ENCODE data around the gene EXOC3L4. TPM values are rescaled to one million over a fixed set of nuclear protein-coding genes. Genes with fewer than 3 reads are reported as not detected.

Gene EXOC3L4
- total RNA-seq, 1 experiment from 2014 or later: 6.3 TPM

DNA sequence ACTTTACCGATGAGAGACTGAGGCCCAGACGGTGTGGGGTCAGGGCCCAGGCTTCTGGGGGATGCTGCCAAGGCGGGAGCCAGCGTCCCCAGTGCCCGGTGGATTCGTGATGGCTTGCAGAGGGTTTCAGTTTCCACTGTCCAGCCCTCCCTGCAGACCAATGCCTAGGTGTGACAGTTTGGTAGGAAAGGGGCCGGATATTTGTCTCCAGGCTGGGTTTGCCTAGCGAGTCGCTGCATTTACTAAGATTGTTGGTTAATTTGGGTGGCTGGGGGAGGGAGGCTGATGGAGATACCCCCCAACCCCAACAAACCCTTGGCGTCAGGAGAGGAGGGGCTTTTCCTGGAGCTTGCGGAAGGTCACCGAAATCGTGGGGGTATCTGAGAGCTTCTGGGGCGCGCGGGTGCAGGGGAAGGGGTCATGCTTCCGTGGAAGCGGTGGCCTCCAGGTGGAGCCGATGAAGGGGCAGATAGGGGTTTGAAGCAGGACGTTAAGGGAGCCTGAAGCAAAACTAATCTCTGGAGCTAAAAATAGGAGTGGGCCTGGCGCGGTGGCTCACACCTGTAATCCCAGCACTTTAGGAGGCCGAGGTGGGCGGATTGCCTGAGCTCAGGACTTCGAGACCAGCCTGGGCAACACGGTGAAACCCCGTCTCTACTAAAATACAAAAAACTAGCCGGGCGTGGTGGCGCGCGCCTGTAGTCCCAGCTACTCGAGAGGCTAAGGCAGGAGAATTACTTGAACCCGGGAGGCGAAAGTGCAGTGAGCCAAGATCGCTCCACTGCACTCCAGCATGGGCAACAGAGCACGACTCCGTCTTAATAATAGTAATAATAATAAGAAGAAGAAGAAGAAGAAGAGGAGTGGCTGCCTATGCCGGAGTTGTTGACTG, 36.1 kb upstream of the EXOC3L4 start:
- Histone ChIP-seq H3K4me3 (ENCODE audit: low read depth, low read length) (peak overlapping the region; percentile 93), H3K36me3 (ENCODE audit: control insufficient read depth, insufficient read depth, low read length) (0 out of 2 replicates have a peak, but pooled peaks cover 2% of the 10 kb centered on the region), H3K9me3 (no peaks in the 10 kb centered on the region), H3K4me1 (peaks cover 17% of the 10 kb centered on the region; the same call in 1 of the 2 replicates), H3K27me3 (replicated peaks; ENCODE audit: control insufficient read depth, insufficient read depth, low read length) (no peaks in the 10 kb centered on the region)
- H3K9me3 Mint-ChIP-seq (ENCODE audit: unreplicated experiment): no peaks in the 10 kb centered on the region
- H3K27ac Mint-ChIP-seq (ENCODE audit: unreplicated experiment): peak overlapping the region; percentile 65
- CTCF ChIA-PET: no interaction called here
- TSS peak; percentile 50 for BruUV-seq (replicated peaks)
- peak in 1 of 2 experiments; percentile 16 for TF ChIP-seq CTCF (IDR thresholded peaks at IDR 0.05; ENCODE audit: insufficient read depth in 1 of 2, low read depth in 1 of 2, low read length in 1 of 2, severe bottlenecking in 1 of 2, unreplicated experiment in 1 of 2)
- POLR2A ChIA-PET: no interaction called here
- peaks cover 13% of the 10 kb centered on the region for H3K36me3 Mint-ChIP-seq (ENCODE audit: insufficient read depth, unreplicated experiment)
- H3K27me3 Mint-ChIP-seq (ENCODE audit: insufficient read depth, unreplicated experiment): no peaks in the 10 kb centered on the region
- intact Hi-C loops (cut with micrococcal nuclease; ENCODE audit: unreplicated experiment): loop anchor here (5.0 kb wide), 1 partner anchor 741 kb away; the partner anchor contains the start of gene ZNF839
- H3K4me1 Mint-ChIP-seq (ENCODE audit: low read depth, unreplicated experiment): no peaks in the 10 kb centered on the region
- no peak for DNase-seq
- H3K4me3 Mint-ChIP-seq (ENCODE audit: unreplicated experiment): peak overlapping the region; percentile 74

GRCh38 chr14:103059556-103059955, 35.0 kb upstream of the EXOC3L4 start:
- H3K27ac Mint-ChIP-seq (ENCODE audit: unreplicated experiment): no peak overlapping the region
- CTCF ChIA-PET: no interaction called here
- no peaks in the 10 kb centered on the region for H3K27me3 Mint-ChIP-seq (ENCODE audit: insufficient read depth, unreplicated experiment)
- peaks cover 13% of the 10 kb centered on the region for H3K36me3 Mint-ChIP-seq (ENCODE audit: insufficient read depth, unreplicated experiment)
- no peaks in the 10 kb centered on the region for H3K9me3 ChIP-seq
- H3K4me3 Mint-ChIP-seq (ENCODE audit: unreplicated experiment): no peak overlapping the region
- no peak for TF ChIP-seq CTCF (IDR thresholded peaks at IDR 0.05; ENCODE audit: insufficient read depth in 1 of 2, low read depth in 1 of 2, low read length in 1 of 2, severe bottlenecking in 1 of 2, unreplicated experiment in 1 of 2)
- intact Hi-C loops (cut with micrococcal nuclease; ENCODE audit: unreplicated experiment): loop anchor here (5.0 kb wide), 1 partner anchor 742 kb away; the partner anchor contains the start of gene ZNF839
- H3K4me3 ChIP-seq (ENCODE audit: low read depth, low read length): no peak overlapping the region
- no peak for DNase-seq
- no TSS peak for BruUV-seq (replicated peaks)
- H3K27me3 ChIP-seq (replicated peaks; ENCODE audit: control insufficient read depth, insufficient read depth, low read length): no peaks in the 10 kb centered on the region
- no peaks in the 10 kb centered on the region for H3K4me1 Mint-ChIP-seq (ENCODE audit: low read depth, unreplicated experiment)
- H3K9me3 Mint-ChIP-seq (ENCODE audit: unreplicated experiment): no peaks in the 10 kb centered on the region
- 0 out of 2 replicates have a peak, but pooled peaks cover 2% of the 10 kb centered on the region for H3K36me3 ChIP-seq (ENCODE audit: control insufficient read depth, insufficient read depth, low read length)
- peaks cover 17% of the 10 kb centered on the region; the same call in 1 of the 2 replicates for H3K4me1 ChIP-seq
- POLR2A ChIA-PET: no interaction called here

- H3K4me1 Mint-ChIP-seq (ENCODE audit: low read depth, unreplicated experiment): no peaks in the 10 kb centered on the region
- Histone ChIP-seq H3K4me1 (0 out of 2 replicates have a peak, but pooled peaks cover 9% of the 10 kb centered on the region), H3K36me3 (ENCODE audit: control insufficient read depth, insufficient read depth, low read length) (no peaks in the 10 kb centered on the region), H3K27me3 (replicated peaks; ENCODE audit: control insufficient read depth, insufficient read depth, low read length) (no peaks in the 10 kb centered on the region; the same call in 1 of the 2 replicates), H3K9me3 (no peaks in the 10 kb centered on the region), H3K4me3 (ENCODE audit: low read depth, low read length) (no peak overlapping the region)
- ChIA-PET POLR2A (no interaction called here), CTCF (no interaction called here)
- no peak overlapping the region for H3K4me3 Mint-ChIP-seq (ENCODE audit: unreplicated experiment)
- no peak overlapping the region for H3K27ac Mint-ChIP-seq (ENCODE audit: unreplicated experiment)
- no peaks in the 10 kb centered on the region for H3K9me3 Mint-ChIP-seq (ENCODE audit: unreplicated experiment)
- H3K27me3 Mint-ChIP-seq (ENCODE audit: insufficient read depth, unreplicated experiment): no peaks in the 10 kb centered on the region
- no peak for TF ChIP-seq CTCF (IDR thresholded peaks at IDR 0.05; ENCODE audit: insufficient read depth in 1 of 2, low read depth in 1 of 2, low read length in 1 of 2, severe bottlenecking in 1 of 2, unreplicated experiment in 1 of 2)
- no peak for DNase-seq
- intact Hi-C loops (cut with micrococcal nuclease; ENCODE audit: unreplicated experiment): no loop called here
- H3K36me3 Mint-ChIP-seq (ENCODE audit: insufficient read depth, unreplicated experiment): peaks cover 8% of the 10 kb centered on the region
- no TSS peak for BruUV-seq (replicated peaks)
These were observed 33.0 kb upstream of the EXOC3L4 start for GRCh38 chr14:103061482-103061976.
